Left ventricle myocardium superior (tissue), 1 donor: ENCODE data around the gene TBK1. TPM values are rescaled to one million over a fixed set of nuclear protein-coding genes. Genes with fewer than 3 reads are reported as not detected.

ENCODE experiments used
- ATAC-seq: fragments of 200-7000 bp; cut with Tn5 transposase; one replicate; pipeline ENCODE4 v1.9.1; 2020; ENCODE audit warnings: mild to moderate bottlenecking, moderate library complexity
- DNase-seq: peaks from one replicate; pipeline ENCODE4 v3.0.0-alpha.2; 2020
- intact Hi-C: fragments of 100-400 bp; cut with micrococcal nuclease; formaldehyde crosslinking; loops from one replicate; pipeline ENCODE4 v1.11.0; 2022
- total RNA-seq: library from RNA; stranded (reverse); fragmentation: NEBNext Ultra II Directional; extraction: Animal tissue kit (Norgen Biotek cat#: 25700); gene quantifications from one replicate; pipeline ENCODE4 v1.2.1, GENCODE V29; 2021
- donor health status: DM: no; HTN: yes; CAD: no; lungs with severe emphysema.

Gene TBK1
- total RNA-seq, 1 donor from 2014 or later, result 11.7 TPM

GRCh38 chr12:64450057-64450640, 1.8 kb upstream of the TBK1 start:
- intact Hi-C loops, result no loop called here
- no peak for ATAC-seq
- DNase-seq, result no peak

- intact Hi-C loops, result no loop called here
- DNase-seq (no peak), ATAC-seq (no peak)
Measured at GRCh38 chr12:64450711-64451486, 1.0 kb upstream of the TBK1 start.

- DNase-seq (no peak), ATAC-seq (peak; percentile 25)
- intact Hi-C loops, result no loop called here
Measured at GRCh38 chr12:64452559-64453329, 824 bp downstream of the TBK1 start.

GRCh38 chr12:64455506-64455905, 3.6 kb downstream of the TBK1 start:
- DNase-seq, result no peak
- intact Hi-C loops, result no loop called here
- no peak for ATAC-seq

- no peak for DNase-seq
- intact Hi-C loops, result no loop called here
- no peak for ATAC-seq
Measured at GRCh38 chr12:64456119-64456518, 4.2 kb downstream of the TBK1 start.

- DNase-seq (no peak), ATAC-seq (no peak)
- intact Hi-C loops, result no loop called here
Measured at GRCh38 chr12:64457032-64457431, 5.1 kb downstream of the TBK1 start.

- DNase-seq (no peak), ATAC-seq (no peak)
- intact Hi-C loops, result no loop called here
Measured at GRCh38 chr12:64457466-64457865, 5.5 kb downstream of the TBK1 start.

GRCh38 chr12:64457923-64458322, 6.0 kb downstream of the TBK1 start:
- no peak for DNase-seq
- no peak for ATAC-seq
- intact Hi-C loops, result no loop called here

GRCh38 chr12:64459394-64459891, 7.5 kb downstream of the TBK1 start:
- ATAC-seq (peak; percentile 41), DNase-seq (no peak)
- intact Hi-C loops, result no loop called here

- DNase-seq (no peak), ATAC-seq (no peak)
- intact Hi-C loops, result no loop called here
Measured at GRCh38 chr12:64461634-64462414, 9.9 kb downstream of the TBK1 start.

- intact Hi-C loops, result no loop called here
- DNase-seq, result no peak
- no peak for ATAC-seq
Measured at GRCh38 chr12:64466178-64466577, 14.3 kb downstream of the TBK1 start.

GRCh38 chr12:64468966-64469365, 17.0 kb downstream of the TBK1 start:
- DNase-seq (no peak), ATAC-seq (no peak)
- intact Hi-C loops, result no loop called here

- no peak for DNase-seq
- intact Hi-C loops, result no loop called here
Measured at GRCh38 chr12:64469455-64470142, 17.7 kb downstream of the TBK1 start.

GRCh38 chr12:64470495-64470894, 18.6 kb downstream of the TBK1 start:
- no peak for DNase-seq
- intact Hi-C loops, result no loop called here
- ATAC-seq, result peak; percentile 69

More at GRCh38 chr12:64469455-64470142, 17.7 kb downstream of the TBK1 start:
- peak; percentile 86 for ATAC-seq

- DNase-seq, result no peak
- intact Hi-C loops, result no loop called here
- ATAC-seq, result no peak
Measured at GRCh38 chr12:64473176-64473575, 21.3 kb downstream of the TBK1 start.

- DNase-seq (no peak), ATAC-seq (no peak)
- intact Hi-C loops, result no loop called here
Measured at GRCh38 chr12:64475518-64475917, 23.6 kb downstream of the TBK1 start.

GRCh38 chr12:64476844-64477243, 24.9 kb downstream of the TBK1 start:
- intact Hi-C loops, result no loop called here
- ATAC-seq, result no peak
- no peak for DNase-seq

- intact Hi-C loops, result no loop called here
- ATAC-seq (no peak), DNase-seq (no peak)
Measured at GRCh38 chr12:64478661-64479060, 26.7 kb downstream of the TBK1 start.

GRCh38 chr12:64480148-64480547, 28.2 kb downstream of the TBK1 start:
- DNase-seq (no peak), ATAC-seq (no peak)
- intact Hi-C loops, result loop anchor here (10.0 kb wide), 1 partner anchor 55 kb away; no protein-coding TSS in a partner anchor
